K562 (cell line): ENCODE data around the gene FARP2. TPM values are rescaled to one million over a fixed set of nuclear protein-coding genes. Genes with fewer than 3 reads are reported as not detected.

Experiments
- ATAC-seq: fragments of 200-7000 bp; cut with Tn5 transposase; 3 replicates; pipeline ENCODE4 v1.9.1; 2020; ENCODE audit warnings: moderate library complexity
- BruUV-seq: library from RNA; stranded (reverse); fragments of 400-500 nt; replicated peaks from 2 replicates; lab custom pipeline; 2021; lab: Mats Ljungman, UMichigan
- CTCF ChIA-PET: fragments of 300-600 bp; formaldehyde crosslinking; extraction: SDS; loops from one replicate; lab custom pipeline; 2021; ENCODE audit warnings: low intra/inter-chr PET ratio; lab: Yijun Ruan, JAX
- POLR2A ChIA-PET: fragments of 300-600, 350-650 bp; sonication (Branson Sonifier 250); formaldehyde crosslinking; extraction: SDS; loops from one replicate; lab custom pipeline; 2021; ENCODE audit warnings: antibody characterized with exemption, inconsistent platforms; lab: Yijun Ruan, JAX
- DNase-seq, 4 experiments: peaks; one replicate each; pipeline versions ENCODE4 v3.0.0 to v3.0.0-alpha.2; 2011 to 2018; ENCODE audit warnings: low spot score in 3 of 4, mixed read lengths in 3 of 4; ENCODE audit errors: extremely low read depth in 1 of 4
- FAIRE-seq: peaks from 2 replicates; lab custom pipeline; 2011; peaks lifted over from hg19 to GRCh38; lab: Jason Lieb, UNC
- H2AFZ ChIP-seq: 2 replicates; pipeline ENCODE4 v1.6.0; 2011; ENCODE audit warnings: low read depth, low read length, control low read depth, inconsistent platforms
- H3K27ac ChIP-seq: fragments of 200-600 bp; 3 replicates; pipeline ENCODE4 v1.8.0; 2011; ENCODE audit warnings: low read depth, mild to moderate bottlenecking, control low read depth, inconsistent platforms, low read length, moderate library complexity, mixed read lengths; ENCODE audit errors: extremely low read depth
- H3K27me3 ChIP-seq, 2 experiments: fragments of 300-600 bp in 1 of 2; 2 replicates in 1 of 2; 3 replicates in 1 of 2; pipeline versions ENCODE4 v1.6.0 to v1.8.0; 2011; ENCODE audit warnings: inconsistent platforms in 2 of 2, low read length in 2 of 2, mild to moderate bottlenecking in 1 of 2, mixed read lengths in 1 of 2, moderate library complexity in 1 of 2; ENCODE audit not compliant: control insufficient read depth in 2 of 2, insufficient read depth in 2 of 2
- H3K36me3 ChIP-seq: fragments of 300-600 bp; 3 replicates; pipeline ENCODE4 v1.8.0; 2011; ENCODE audit warnings: mild to moderate bottlenecking, low read length, inconsistent platforms; ENCODE audit not compliant: control insufficient read depth, insufficient read depth
- H3K4me1 ChIP-seq, 2 experiments: fragments of 200-600 bp in 1 of 2; replicated peaks in 1 of 2; 2 replicates in 1 of 2; 3 replicates in 1 of 2; pipeline versions ENCODE4 v1.5.1 to v1.8.0; 2011; ENCODE audit warnings: inconsistent platforms in 2 of 2, low read length in 2 of 2, mild to moderate bottlenecking in 1 of 2, mixed read lengths in 1 of 2, moderate library complexity in 1 of 2; ENCODE audit not compliant: control insufficient read depth in 2 of 2, insufficient read depth in 2 of 2
- H3K4me2 ChIP-seq: 2 replicates; pipeline ENCODE4 v1.6.1; 2011; ENCODE audit warnings: low read length, control low read depth, inconsistent platforms, mixed read lengths; ENCODE audit not compliant: insufficient read depth
- H3K4me3 ChIP-seq: fragments of 200-600 bp; sonication (generic), shearing (Covaris generic); 2 replicates; pipeline ENCODE4 v1.5.1; 2016; ENCODE audit warnings: control low read depth, inconsistent platforms
- H3K79me2 ChIP-seq: fragments of 200-600 bp; 3 replicates; pipeline ENCODE4 v1.8.0; 2011; ENCODE audit warnings: low read length, inconsistent platforms; ENCODE audit not compliant: control insufficient read depth, insufficient read depth
- H3K9ac ChIP-seq, 2 experiments: 2 replicates each; pipeline versions ENCODE4 v1.6.0 to v1.6.1; 2011; ENCODE audit warnings: low read depth in 2 of 2, low read length in 2 of 2, control low read depth in 1 of 2, inconsistent platforms in 1 of 2, mild to moderate bottlenecking in 1 of 2, mixed read lengths in 1 of 2; ENCODE audit not compliant: insufficient read depth in 1 of 2
- H3K9me1 ChIP-seq: one replicate; pipeline ENCODE4 v1.6.0; 2011; ENCODE audit warnings: inconsistent platforms, mild to moderate bottlenecking, low read length, moderate library complexity; ENCODE audit not compliant: control insufficient read depth, insufficient read depth
- H3K9me3 ChIP-seq: replicated peaks from 2 replicates; pipeline ENCODE4 v1.5.1; 2011; ENCODE audit warnings: low read depth, low read length, inconsistent platforms; ENCODE audit not compliant: control insufficient read depth, insufficient read depth
- H4K20me1 ChIP-seq: replicated peaks from 2 replicates; pipeline ENCODE4 v1.6.1; 2011; ENCODE audit warnings: low read length, inconsistent platforms, mixed read lengths; ENCODE audit not compliant: control insufficient read depth, insufficient read depth
- DACH1 ChIP-seq: fragments of 450-650 bp; IDR thresholded peaks from 2 replicates; pipeline ENCODE4 v1.6.1; 2018; ENCODE audit not compliant: partially characterized antibody
- ETV1 ChIP-seq: fragments of 450-650 bp; conservative IDR thresholded peaks from 2 replicates; pipeline ENCODE4 v1.6.1; 2016; ENCODE audit warnings: missing genetic modification characterization, control low read depth, low read depth, missing compliant biosample characterization
- JUNB ChIP-seq: fragments of 450-650 bp; formaldehyde crosslinking; conservative IDR thresholded peaks from 2 replicates; pipeline ENCODE4 v1.4.0; 2020; ENCODE audit warnings: mild to moderate bottlenecking
- KHSRP ChIP-seq: fragments of 450-650 bp; IDR thresholded peaks from 2 replicates; pipeline ENCODE4 v1.6.1; 2017
- MLLT1 ChIP-seq, 2 experiments: fragments of 450-650 bp; IDR thresholded peaks; 2 replicates each; pipeline ENCODE4 v1.6.1; 2016
- NFRKB ChIP-seq: fragments of 450-650 bp; IDR thresholded peaks from 2 replicates; pipeline ENCODE4 v1.6.1; 2016; ENCODE audit warnings: low read depth
- NFXL1 ChIP-seq: fragments of 450-650 bp; formaldehyde crosslinking; IDR thresholded peaks from 2 replicates; pipeline ENCODE4 v1.4.0; 2021; ENCODE audit warnings: mild to moderate bottlenecking
- RBBP5 ChIP-seq: fragments of 200-600 bp; sonication (generic); IDR thresholded peaks from 2 replicates; pipeline ENCODE4 v1.6.1; 2012; ENCODE audit warnings: borderline replicate concordance, mild to moderate bottlenecking, low read length, control low read depth, inconsistent platforms; ENCODE audit not compliant: insufficient read depth, poor library complexity, severe bottlenecking
- SMARCA4 ChIP-seq: fragments of 450-650 bp; IDR thresholded peaks from 2 replicates; pipeline ENCODE4 v1.6.1; 2016
- SMARCC2 ChIP-seq: fragments of 450-650 bp; IDR thresholded peaks from 2 replicates; pipeline ENCODE4 v1.6.1; 2017; ENCODE audit warnings: antibody characterized with exemption, moderate library complexity, mild to moderate bottlenecking, low read depth
- STAT6 ChIP-seq: sonication (generic); formaldehyde crosslinking; IDR thresholded peaks from 2 replicates; pipeline ENCODE4 v1.8.1; 2023; ENCODE audit warnings: mild to moderate bottlenecking, missing genetic modification reagents
- YY1 ChIP-seq, 3 experiments: IDR thresholded peaks; 2 replicates each; pipeline ENCODE4 v1.6.1; 2011; ENCODE audit warnings: low read length in 2 of 3, mild to moderate bottlenecking in 2 of 3, moderate library complexity in 2 of 3, borderline replicate concordance in 1 of 3, control low read depth in 1 of 3, low read depth in 1 of 3; ENCODE audit not compliant: insufficient read depth in 3 of 3, insufficient replicate concordance in 2 of 3, control insufficient read depth in 1 of 3, insufficient read length in 1 of 3; ENCODE audit errors: extremely low read depth in 1 of 3
- ZNF165 ChIP-seq: fragments of 250-450 bp; sonication (Bioruptor Pico); IDR thresholded peaks from 2 replicates; pipeline ENCODE4 v1.4.0; 2020; ENCODE audit warnings: borderline replicate concordance
- WGBS: fragments of 100-300 bp; shearing (Covaris generic); methylation state at CpG from one replicate; pipeline ENCODE4 v1.1.6; 2016; ENCODE audit warnings: low coverage, mixed read lengths; ENCODE audit not compliant: insufficient coverage; ENCODE audit errors: missing lambda C conversion rate; 5-methylcytosine and 5-hydroxymethylcytosine counted together
- in situ Hi-C: fragments of 300-500 bp; cut with MboI; formaldehyde crosslinking; loops from 4 replicates; pipeline ENCODE4 v1.15.0; 2018; ENCODE audit warnings: inconsistent platforms, mixed read lengths
- intact Hi-C: fragments of 100-400 bp; cut with micrococcal nuclease; formaldehyde crosslinking; loops from 2 replicates; pipeline ENCODE4 v1.14.2; 2022
- polyA plus RNA-seq, 8 experiments: library from polyadenylated mRNA; depleted of rRNA in 4 of 8; stranded (reverse) in 5 of 8; unstranded in 3 of 8; fragments of >200 nt; fragmentation: Nextera tagmentation in 2 of 8; fragmentation: Illumina TruSeq in 1 of 8; extraction: Ambion mirVana in 2 of 8; extraction: Trizol in 1 of 8; gene quantifications; 2 replicates each; pipeline versions ENCODE4 v1.2.1 to v1.2.3, GENCODE V29; 2011 to 2014; ENCODE audit warnings: inconsistent platforms in 1 of 8, missing spikeins in 1 of 8
- total RNA-seq, 7 experiments: library from RNA; depleted of rRNA in 6 of 7; stranded (reverse); fragments of >200 nt in 6 of 7; fragmentation: Illumina TruSeq in 2 of 7; extraction: Trizol in 2 of 7; gene quantifications; 2 replicates each; pipeline versions ENCODE4 v1.2.1 to v1.2.3, GENCODE V29; 2011 to 2021; ENCODE audit warnings: low replicate concordance in 1 of 7

FARP2 gene
- total and polyA plus RNA-seq, 9 of the 15 experiments (the other 6 are each of a cell fraction or from before 2014, with no cell fraction given) = 4.1 to 38.1 (median 21.1) TPM

GRCh38 chr2:241313543-241314095, 42.5 kb upstream of the FARP2 start (continued):
- no peak for TF ChIP-seq STAT6 (CRISPR knock-in tag)
- TF ChIP-seq, all 486 proteins: peak for 0

GRCh38 chr2:241314226-241315092, 41.6 kb upstream of the FARP2 start:
- FAIRE-seq (peak; percentile 63), ATAC-seq (peak; percentile 29; the same call in 2 of the 3 replicates), DNase-seq (no peak)
- peaks cover 16 to 37% of the 10 kb centered on the region in 2 experiments; a peak in 4 of 5 replicates for H3K4me1 ChIP-seq
- peak overlapping the region; percentile 99 for H3K4me2 ChIP-seq
- H3K9ac ChIP-seq = peak overlapping the region; percentile 100
- H3K4me3 ChIP-seq = peak overlapping the region; percentile 93
- BruUV-seq = no TSS peak
- no peaks in the 10 kb centered on the region for H3K9me1 ChIP-seq
- peak overlapping the region; percentile 100 for H3K27ac ChIP-seq
- in situ Hi-C loops (no loop called here), intact Hi-C loops (loop anchor here (5.0 kb wide), 1 partner anchor 37 kb away; no protein-coding TSS in a partner anchor)
- ChIA-PET CTCF (no interaction called here), POLR2A (interaction anchor here (0.6 to 4.4 kb wide), 17 partner anchors 11 to 257 kb away, joined by 3 to 64 read pairs (median 3); no protein-coding TSS in a partner anchor)
- 0% methylated on average over 22 of the region's 38 CpGs for WGBS
- peaks cover 34% of the 10 kb centered on the region; the same call in 2 of the 3 replicates for H3K36me3 ChIP-seq
- H4K20me1 ChIP-seq = peaks cover 18% of the 10 kb centered on the region
- H3K9me3 ChIP-seq = no peaks in the 10 kb centered on the region
- no peaks in the 10 kb centered on the region for H3K27me3 ChIP-seq
- H3K79me2 ChIP-seq = peaks cover 96% of the 10 kb centered on the region
- peak overlapping the region; percentile 94 for H2AFZ ChIP-seq
- TF ChIP-seq NFRKB = no peak
- no peak for TF ChIP-seq DACH1
- no peak for TF ChIP-seq RBBP5
- 0 out of 4 replicates have a peak, but pooled peaks of 1 of the 2 experiments have one; percentile 25 for TF ChIP-seq MLLT1 (IDR thresholded peaks at IDR 0.05)
- no peak for TF ChIP-seq ZNF165 (CRISPR knock-in tag)
- no peak for TF ChIP-seq KHSRP
- no peak for TF ChIP-seq NFXL1
- TF ChIP-seq SMARCA4 = no peak
- TF ChIP-seq JUNB = no peak
- no peak for TF ChIP-seq SMARCC2
- TF ChIP-seq ETV1 (tag) = no peak
- TF ChIP-seq YY1 (IDR thresholded peaks at IDR 0.05; ENCODE audit: borderline replicate concordance in 1 of 3, control insufficient read depth in 1 of 3, extremely low read depth in 1 of 3, insufficient read depth in 3 of 3, insufficient read length in 1 of 3, insufficient replicate concordance in 2 of 3, low read depth in 1 of 3, low read length in 2 of 3) = peak in 2 of 3 experiments; percentile 20 to 28
